ENCODE data around the gene WHRN.

Gene WHRN

GRCh38 chr9:114394523-114395333 is 110.5 kb downstream of the WHRN start:
- Mint-ChIP-seq H3K36me3 (ENCODE audit: low read depth) (no peaks in the 10 kb centered on the region), H3K4me3 (no peak overlapping the region), H3K27ac (peak overlapping the region; percentile 89), H3K4me1 (peaks cover 56% of the 10 kb centered on the region), H3K27me3 (ENCODE audit: low read depth, poor library complexity) (peaks cover 9% of the 10 kb centered on the region), H3K9me3 (no peaks in the 10 kb centered on the region)
- no peak for DNase-seq
- no peak for TF ChIP-seq CTCF (IDR thresholded peaks at IDR 0.05)

GRCh38 chr9:114392749-114393112 is 112.5 kb downstream of the WHRN start:
- Mint-ChIP-seq H3K27ac (peak overlapping the region; percentile 8), H3K4me1 (peaks cover 75% of the 10 kb centered on the region), H3K9me3 (no peaks in the 10 kb centered on the region), H3K36me3 (ENCODE audit: low read depth) (no peaks in the 10 kb centered on the region), H3K27me3 (ENCODE audit: low read depth, poor library complexity) (peaks cover 5% of the 10 kb centered on the region), H3K4me3 (no peak overlapping the region)
- no peak for TF ChIP-seq CTCF (IDR thresholded peaks at IDR 0.05)
- DNase-seq, result no peak

- H3K4me3 Mint-ChIP-seq, result no peak overlapping the region
- H3K36me3 Mint-ChIP-seq (ENCODE audit: low read depth), result no peaks in the 10 kb centered on the region
- DNase-seq, result no peak
- H3K9me3 Mint-ChIP-seq, result no peaks in the 10 kb centered on the region
- peaks cover 77% of the 10 kb centered on the region for H3K4me1 Mint-ChIP-seq
- H3K27ac Mint-ChIP-seq, result peak overlapping the region; percentile 60
- TF ChIP-seq CTCF (IDR thresholded peaks at IDR 0.05), result no peak
- H3K27me3 Mint-ChIP-seq (ENCODE audit: low read depth, poor library complexity), result no peaks in the 10 kb centered on the region
These were observed 114.3 kb downstream of the WHRN start for GRCh38 chr9:114390952-114391351.

- H3K4me3 Mint-ChIP-seq, result no peak overlapping the region
- peak overlapping the region; percentile 60 for H3K27ac Mint-ChIP-seq
- peaks cover 76% of the 10 kb centered on the region for H3K4me1 Mint-ChIP-seq
- no peak for TF ChIP-seq CTCF (IDR thresholded peaks at IDR 0.05)
- no peak for DNase-seq
- no peaks in the 10 kb centered on the region for H3K9me3 Mint-ChIP-seq
- no peaks in the 10 kb centered on the region for H3K27me3 Mint-ChIP-seq (ENCODE audit: low read depth, poor library complexity)
- H3K36me3 Mint-ChIP-seq (ENCODE audit: low read depth), result no peaks in the 10 kb centered on the region
These were observed 115.5 kb downstream of the WHRN start for GRCh38 chr9:114389612-114390368.

GRCh38 chr9:114388764-114389375 is 116.4 kb downstream of the WHRN start:
- Mint-ChIP-seq H3K4me1 (peaks cover 79% of the 10 kb centered on the region), H3K27ac (peak overlapping the region; percentile 36), H3K27me3 (ENCODE audit: low read depth, poor library complexity) (no peaks in the 10 kb centered on the region), H3K36me3 (ENCODE audit: low read depth) (no peaks in the 10 kb centered on the region), H3K9me3 (no peaks in the 10 kb centered on the region), H3K4me3 (peak overlapping the region; percentile 83)
- no peak for DNase-seq
- TF ChIP-seq CTCF (IDR thresholded peaks at IDR 0.05), result no peak

Data from nephron progenitor cell (in vitro differentiated cells).